Activated T-helper 1 cell treated with anti-CD3 and anti-CD28 coated beads, Interleukin-12 subunit alpha, Interleukin-12 subunit beta, Interleukin-2, Interleukin-4 antibody, amounts not matched to agents 30 ng/mL and 10 ng/mL and 1 ng/mL, durations not matched to agents 14 hours and 24 hours and 36 hours (primary cell): ENCODE results near the gene TMEM187. TPM values are rescaled to one million over a fixed set of nuclear protein-coding genes. Genes with fewer than 3 reads are reported as not detected.

ENCODE experiments used
- DNase-seq: peaks from one replicate; pipeline ENCODE4 v3.0.0; 2021; ENCODE audit warnings: low spot score
- H3K27ac Mint-ChIP-seq: one replicate; pipeline ENCODE4 v1.8.0; 2021; ENCODE audit warnings: mild to moderate bottlenecking, mixed read lengths
- H3K27me3 Mint-ChIP-seq: one replicate; pipeline ENCODE4 v1.8.0; 2022; ENCODE audit warnings: mild to moderate bottlenecking, moderate library complexity, mixed read lengths; ENCODE audit not compliant: insufficient read depth
- H3K36me3 Mint-ChIP-seq: one replicate; pipeline ENCODE4 v1.8.0; 2021; ENCODE audit warnings: low read depth, mixed read lengths
- H3K4me1 Mint-ChIP-seq: one replicate; pipeline ENCODE4 v1.8.0; 2021; ENCODE audit warnings: low read depth, mixed read lengths
- H3K4me3 Mint-ChIP-seq: one replicate; pipeline ENCODE4 v1.8.0; 2021; ENCODE audit warnings: mild to moderate bottlenecking, moderate library complexity, mixed read lengths
- H3K9me3 Mint-ChIP-seq: one replicate; pipeline ENCODE4 v1.8.0; 2021; ENCODE audit warnings: mixed read lengths
- intact Hi-C: fragments of 100-400 bp; cut with micrococcal nuclease; formaldehyde crosslinking; loops from one replicate; pipeline ENCODE4 v1.15.1; 2024
- total RNA-seq: library from RNA; stranded (reverse); gene quantifications from 2 replicates; pipeline ENCODE4 v1.2.3, GENCODE V29; 2022

Gene TMEM187
- total RNA-seq, 1 donor from 2014 or later = 3.4 TPM

DNA sequence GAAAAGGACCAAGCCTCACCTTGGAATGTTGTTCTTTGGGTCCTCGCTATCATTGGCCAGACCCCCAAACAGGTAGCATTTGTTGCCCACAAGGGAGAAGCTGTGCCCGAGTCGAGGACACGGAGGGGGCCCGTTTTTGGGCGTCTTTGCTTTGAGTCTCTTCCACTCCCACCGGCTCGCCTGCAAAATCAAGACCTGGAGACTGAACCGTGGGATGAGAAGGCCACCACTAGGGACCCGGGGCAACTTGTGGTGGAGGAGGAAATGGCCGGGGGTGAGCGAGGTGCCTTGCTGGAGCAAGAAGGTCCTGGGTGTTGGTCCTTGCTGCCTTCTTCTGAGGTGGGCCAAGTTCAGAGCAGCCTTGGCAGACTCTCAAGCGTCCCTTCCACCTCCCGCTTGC is 8.4 kb upstream of the TMEM187 start:
- Mint-ChIP-seq H3K4me3 (no peak overlapping the region), H3K27ac (no peak overlapping the region), H3K36me3 (peaks cover 15% of the 10 kb centered on the region), H3K4me1 (peaks cover 15% of the 10 kb centered on the region), H3K27me3 (no peaks in the 10 kb centered on the region), H3K9me3 (no peaks in the 10 kb centered on the region)
- DNase-seq = no peak
- intact Hi-C loops = no loop called here

DNA sequence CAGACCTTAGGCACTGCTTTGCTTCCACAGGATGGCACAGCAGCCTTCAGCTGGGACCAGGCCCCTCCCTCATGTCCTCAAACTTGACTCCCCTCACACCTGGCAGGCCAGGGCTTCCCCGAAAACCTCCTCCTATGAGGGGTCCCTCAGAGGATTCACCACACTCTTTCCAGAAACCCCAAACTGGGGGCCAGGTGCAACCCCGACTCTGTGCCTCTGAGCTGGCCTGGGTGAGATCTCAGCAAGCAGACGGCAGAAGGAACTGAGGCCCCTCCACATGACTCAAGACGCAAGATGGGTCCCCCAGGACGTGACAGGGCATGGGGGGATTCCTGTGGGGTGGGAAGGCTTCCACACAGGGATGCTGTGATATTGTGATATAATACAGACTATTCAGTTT is 7.1 kb upstream of the TMEM187 start:
- no peaks in the 10 kb centered on the region for H3K9me3 Mint-ChIP-seq
- no peak for DNase-seq
- H3K4me3 Mint-ChIP-seq = peak overlapping the region; percentile 7
- peaks cover 15% of the 10 kb centered on the region for H3K4me1 Mint-ChIP-seq
- H3K27me3 Mint-ChIP-seq = no peaks in the 10 kb centered on the region
- intact Hi-C loops = no loop called here
- no peak overlapping the region for H3K27ac Mint-ChIP-seq
- peaks cover 20% of the 10 kb centered on the region for H3K36me3 Mint-ChIP-seq

DNA sequence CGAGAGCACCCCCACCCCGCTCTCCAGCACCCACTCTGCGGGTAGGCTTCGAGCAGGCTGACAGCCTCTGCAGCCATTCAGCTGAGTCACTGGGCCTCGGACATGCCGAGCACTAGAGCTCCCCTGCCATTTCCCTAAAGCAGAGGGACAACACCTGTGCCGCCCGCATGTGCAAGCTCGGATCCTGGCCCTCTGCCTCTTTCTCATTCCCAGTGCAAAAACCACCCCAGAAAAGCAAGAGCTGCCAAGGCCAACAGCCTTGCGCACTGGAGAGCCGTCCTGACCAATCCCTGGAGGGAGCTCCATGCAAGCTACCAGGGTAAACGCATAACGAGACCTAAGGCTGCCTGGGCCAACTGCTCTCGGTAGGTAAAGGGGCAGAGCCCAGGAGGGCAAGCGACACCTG is 6.3 kb upstream of the TMEM187 start:
- no peaks in the 10 kb centered on the region for H3K27me3 Mint-ChIP-seq
- H3K4me1 Mint-ChIP-seq = peaks cover 15% of the 10 kb centered on the region
- peaks cover 16% of the 10 kb centered on the region for H3K36me3 Mint-ChIP-seq
- no peak for DNase-seq
- peak overlapping the region; percentile 100 for H3K4me3 Mint-ChIP-seq
- intact Hi-C loops = no loop called here
- H3K27ac Mint-ChIP-seq = peak overlapping the region; percentile 88
- no peaks in the 10 kb centered on the region for H3K9me3 Mint-ChIP-seq

DNA sequence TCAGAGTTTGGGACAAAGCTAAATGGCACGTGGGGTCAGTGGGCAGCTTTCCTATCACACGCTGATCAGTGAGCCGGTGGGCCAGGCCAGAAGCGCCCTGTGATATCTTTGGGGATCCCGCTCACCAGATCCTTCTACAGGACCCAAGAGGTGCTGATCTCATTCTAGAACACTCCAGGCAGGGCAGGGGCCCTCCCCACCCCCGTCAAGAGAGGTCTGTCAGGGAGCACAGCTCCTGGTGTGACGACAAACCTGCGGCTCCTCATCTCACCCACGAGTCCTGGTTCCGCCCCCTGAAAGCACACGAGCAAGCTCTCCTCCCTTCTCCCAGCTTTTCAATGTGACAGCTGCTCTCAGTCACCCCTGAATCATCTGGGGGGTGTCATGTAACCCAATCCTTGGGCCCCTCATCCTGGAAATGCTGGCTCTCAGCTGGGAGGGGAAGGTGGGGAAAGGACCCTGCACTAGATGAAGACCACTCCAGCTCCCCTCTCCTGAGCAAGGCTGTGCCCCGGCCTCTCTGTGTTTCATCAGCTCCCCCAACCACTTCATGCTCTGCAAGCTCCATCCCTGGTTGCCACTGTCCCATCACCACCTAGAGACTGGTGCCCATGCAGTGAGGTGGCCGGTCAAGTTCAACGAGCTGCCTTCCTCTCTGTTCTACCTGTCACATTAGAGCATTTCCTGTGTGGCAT is 5.6 kb upstream of the TMEM187 start:
- no peak for DNase-seq
- no peaks in the 10 kb centered on the region for H3K27me3 Mint-ChIP-seq
- no peaks in the 10 kb centered on the region for H3K9me3 Mint-ChIP-seq
- peaks cover 18% of the 10 kb centered on the region for H3K36me3 Mint-ChIP-seq
- intact Hi-C loops = loop anchor here (1.0 kb wide), 1 partner anchor 14 kb away; no protein-coding TSS in a partner anchor
- H3K27ac Mint-ChIP-seq = peak overlapping the region; percentile 88
- H3K4me3 Mint-ChIP-seq = peak overlapping the region; percentile 100
- H3K4me1 Mint-ChIP-seq = peaks cover 15% of the 10 kb centered on the region

DNA sequence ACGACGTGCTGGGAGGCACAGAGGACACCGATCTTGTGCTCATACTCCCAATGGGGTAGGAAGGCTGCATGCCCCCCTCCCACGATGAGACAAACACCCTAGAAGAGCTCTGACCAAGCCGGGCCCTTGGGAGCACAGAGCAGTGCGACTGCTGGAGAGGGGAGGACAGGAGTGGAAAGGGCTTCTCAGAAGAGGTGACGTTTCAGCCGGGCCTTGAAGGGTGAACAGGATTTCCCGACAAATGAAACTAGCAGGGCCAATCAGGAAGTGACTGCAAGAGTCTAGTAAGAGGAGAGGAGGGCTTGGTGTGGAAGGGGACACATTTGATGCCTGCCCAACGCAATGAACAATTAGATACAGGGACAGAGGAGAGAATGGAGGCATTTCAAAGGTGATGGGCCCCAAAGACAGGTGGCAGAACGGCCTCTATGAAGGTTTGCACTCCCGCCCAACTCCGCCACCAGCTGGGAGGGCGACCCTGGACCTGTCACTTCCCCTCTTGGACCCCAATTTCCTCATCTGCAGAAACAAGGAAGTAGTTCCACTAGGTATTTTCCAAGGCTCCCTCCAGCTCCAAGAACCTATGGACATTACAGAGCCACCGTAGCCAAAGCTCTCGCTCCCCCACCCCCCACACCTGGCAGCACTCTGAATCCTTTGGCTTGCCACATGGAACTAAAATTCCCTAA is 4.9 kb upstream of the TMEM187 start:
- intact Hi-C loops = loop anchor here (1.0 kb wide), 1 partner anchor 14 kb away; no protein-coding TSS in a partner anchor
- Mint-ChIP-seq H3K9me3 (no peaks in the 10 kb centered on the region), H3K36me3 (peaks cover 18% of the 10 kb centered on the region), H3K4me1 (peaks cover 15% of the 10 kb centered on the region), H3K4me3 (peak overlapping the region; percentile 100), H3K27ac (peak overlapping the region; percentile 88), H3K27me3 (no peaks in the 10 kb centered on the region)
- DNase-seq = no peak

DNA sequence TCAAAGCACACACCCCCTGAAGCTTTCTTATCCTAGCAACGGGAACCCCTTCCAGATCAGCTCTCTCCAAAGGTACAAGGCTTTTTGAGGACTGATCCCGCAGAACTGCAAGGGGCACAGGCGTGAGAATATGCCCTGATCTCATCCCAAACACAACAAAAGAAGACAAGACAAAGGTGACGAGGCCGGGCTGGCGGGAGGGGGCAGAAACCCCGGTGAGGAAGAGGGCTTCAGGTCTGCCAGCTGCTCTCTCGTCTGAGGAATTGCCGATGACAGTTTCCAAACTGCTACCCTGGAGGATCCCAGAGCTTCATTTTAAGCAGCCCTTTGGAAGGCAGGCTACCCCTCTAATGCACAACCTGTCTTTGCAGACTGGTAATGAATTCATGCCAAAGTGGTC is 4.3 kb upstream of the TMEM187 start:
- Mint-ChIP-seq H3K4me1 (peaks cover 18% of the 10 kb centered on the region), H3K9me3 (no peaks in the 10 kb centered on the region), H3K4me3 (peak overlapping the region; percentile 100)

DNA sequence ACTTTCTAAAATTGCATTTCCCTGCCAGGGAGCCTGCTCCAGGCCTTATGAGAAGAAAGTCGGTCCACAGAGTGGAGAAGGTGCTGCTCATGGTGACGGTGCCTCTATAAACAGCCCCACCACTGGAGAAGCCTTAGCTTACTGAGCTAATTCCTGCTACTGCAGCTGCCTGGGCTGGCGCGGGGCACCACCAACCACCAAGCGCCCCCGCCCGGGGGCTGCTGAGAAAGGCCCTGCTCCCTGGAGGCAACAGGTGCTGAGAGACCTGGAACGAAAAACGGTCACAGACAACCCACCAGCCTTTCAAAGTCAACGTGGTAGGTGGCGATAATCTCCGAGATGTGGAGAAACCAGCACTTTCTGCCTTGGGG is 3.8 kb upstream of the TMEM187 start:
- peak overlapping the region; percentile 88 for H3K27ac Mint-ChIP-seq
- H3K9me3 Mint-ChIP-seq = no peaks in the 10 kb centered on the region
- intact Hi-C loops = loop anchor here (1.0 kb wide), 1 partner anchor 93 kb away; no protein-coding TSS in a partner anchor
- H3K27me3 Mint-ChIP-seq = no peaks in the 10 kb centered on the region
- peaks cover 18% of the 10 kb centered on the region for H3K36me3 Mint-ChIP-seq
- peak overlapping the region; percentile 100 for H3K4me3 Mint-ChIP-seq
- DNase-seq = no peak
- peaks cover 23% of the 10 kb centered on the region for H3K4me1 Mint-ChIP-seq

More for the DNA sequence above, 4.3 kb upstream of the TMEM187 start:
- peaks cover 18% of the 10 kb centered on the region for H3K36me3 Mint-ChIP-seq
- peak overlapping the region; percentile 88 for H3K27ac Mint-ChIP-seq
- no peak for DNase-seq
- intact Hi-C loops = no loop called here
- H3K27me3 Mint-ChIP-seq = no peaks in the 10 kb centered on the region

DNA sequence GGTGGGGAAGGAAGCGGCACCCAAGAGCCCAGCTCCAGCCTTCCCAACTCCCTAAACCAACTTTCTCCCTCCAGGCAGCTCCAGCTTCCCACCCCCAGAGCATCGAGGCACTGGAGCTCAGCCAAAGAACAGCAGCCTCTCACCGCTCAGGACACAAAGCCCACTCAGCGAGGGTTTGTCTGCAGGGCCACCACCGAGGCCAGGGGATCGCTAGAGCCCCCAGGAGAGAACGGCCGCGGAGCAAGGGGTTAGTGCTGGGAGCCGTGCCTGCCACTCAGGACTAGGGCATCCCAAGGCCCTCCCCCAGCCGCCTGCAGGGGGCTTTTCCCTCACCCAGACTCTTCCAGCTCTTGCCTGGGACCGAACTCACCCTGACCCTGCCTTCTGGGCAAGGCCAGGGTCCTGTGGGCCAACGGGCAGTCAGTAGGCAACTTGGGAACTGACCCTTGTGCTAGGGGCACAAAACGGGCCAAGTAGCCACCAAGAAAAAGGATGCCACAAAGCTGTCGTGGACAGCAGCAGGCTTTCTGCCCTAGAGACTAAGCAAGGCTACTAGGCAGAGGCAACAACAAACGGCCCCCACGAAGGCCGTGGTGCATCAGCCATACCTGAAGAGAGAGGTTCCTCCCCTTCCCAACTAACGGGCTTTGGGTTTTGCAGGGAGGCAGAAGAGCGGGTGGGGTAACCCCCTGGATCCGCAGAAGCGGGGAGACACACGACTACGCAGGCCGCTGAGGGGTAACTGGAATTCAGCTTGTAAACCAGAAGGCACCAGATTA is 3.2 kb upstream of the TMEM187 start:
- intact Hi-C loops = loop anchor here (1.0 kb wide), 1 partner anchor 94 kb away; no protein-coding TSS in a partner anchor
- H3K4me3 Mint-ChIP-seq = peak overlapping the region; percentile 100
- no peaks in the 10 kb centered on the region for H3K9me3 Mint-ChIP-seq
- peaks cover 18% of the 10 kb centered on the region for H3K36me3 Mint-ChIP-seq
- no peaks in the 10 kb centered on the region for H3K27me3 Mint-ChIP-seq
- H3K4me1 Mint-ChIP-seq = peaks cover 27% of the 10 kb centered on the region
- DNase-seq = no peak
- H3K27ac Mint-ChIP-seq = peak overlapping the region; percentile 78

DNA sequence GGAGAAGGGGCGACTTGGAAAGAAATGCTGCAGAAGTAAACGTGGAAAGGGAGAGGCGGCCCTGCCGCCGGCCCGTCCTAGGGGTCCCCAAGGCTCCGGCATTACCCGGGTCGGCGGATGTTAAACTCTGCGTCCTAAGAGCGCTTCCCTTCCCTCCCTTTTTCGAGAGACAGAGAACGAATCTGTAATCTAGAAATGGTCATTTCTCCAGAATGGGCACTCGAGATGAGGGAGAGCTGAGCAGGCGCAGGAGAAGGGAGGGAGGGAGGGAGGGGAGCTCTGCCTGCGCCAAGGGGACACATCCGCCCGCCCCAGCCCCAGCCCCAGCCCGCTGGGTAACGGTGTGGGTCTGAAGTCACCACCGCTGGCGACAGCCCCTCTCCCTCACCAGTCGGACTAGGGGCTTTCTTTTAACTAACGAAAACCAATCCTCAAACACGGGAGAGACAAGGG is 2.6 kb upstream of the TMEM187 start:
- peaks cover 18% of the 10 kb centered on the region for H3K36me3 Mint-ChIP-seq
- no peaks in the 10 kb centered on the region for H3K9me3 Mint-ChIP-seq
- peak overlapping the region; percentile 78 for H3K27ac Mint-ChIP-seq
- peak overlapping the region; percentile 100 for H3K4me3 Mint-ChIP-seq
- peaks cover 33% of the 10 kb centered on the region for H3K4me1 Mint-ChIP-seq
- no peaks in the 10 kb centered on the region for H3K27me3 Mint-ChIP-seq
- intact Hi-C loops = loop anchor here (1.0 to 10.0 kb wide), 3 partner anchors 95 to 545 kb away; partner anchors contain the start of genes CCNQ and FAM3A
- no peak for DNase-seq

DNA sequence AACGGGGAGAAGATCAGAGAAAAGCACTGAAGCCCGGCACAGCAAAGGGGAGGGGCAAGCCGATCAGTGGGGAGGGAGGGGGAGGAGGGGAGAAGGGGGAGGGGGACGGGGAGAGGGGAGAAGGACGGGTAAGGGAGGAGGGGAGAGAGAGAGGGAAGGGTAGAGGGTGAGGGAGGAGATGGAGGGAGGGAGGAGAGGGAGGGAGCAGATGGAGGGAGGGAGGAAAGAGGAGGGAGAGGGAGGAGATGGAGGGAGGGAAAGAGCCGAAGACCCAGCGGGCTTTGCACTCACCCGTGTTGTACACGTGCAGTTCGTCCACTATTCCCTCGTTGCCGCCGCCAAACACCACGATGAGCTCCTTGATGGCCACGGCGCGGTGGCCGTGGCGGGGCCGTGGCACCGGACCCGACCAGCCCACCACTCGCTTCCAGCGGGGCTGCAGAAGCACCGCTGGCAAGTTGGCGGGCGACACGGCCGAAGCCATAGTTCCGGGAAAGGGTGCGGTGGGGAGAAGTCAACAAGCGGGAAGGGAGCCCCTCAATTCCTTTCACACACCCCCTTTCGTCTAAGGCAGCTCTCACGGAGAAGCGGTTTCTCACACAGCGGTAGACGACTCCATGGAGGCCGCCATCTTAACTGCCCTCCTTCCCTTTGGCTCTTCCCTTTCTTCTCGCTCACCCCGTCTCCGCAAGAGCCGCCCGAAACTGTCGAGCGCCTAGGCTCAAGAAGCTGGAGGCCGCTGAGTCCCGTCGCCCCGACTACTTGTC is 2.0 kb upstream of the TMEM187 start:
- DNase-seq = no peak
- H3K27ac Mint-ChIP-seq = peak overlapping the region; percentile 100
- intact Hi-C loops = loop anchor here (1.0 to 10.0 kb wide), 4 partner anchors 42 to 544 kb away; partner anchors contain the start of genes ABCD1, BCAP31, CCNQ and FAM3A
- no peaks in the 10 kb centered on the region for H3K9me3 Mint-ChIP-seq
- H3K4me3 Mint-ChIP-seq = peak overlapping the region; percentile 100
- H3K4me1 Mint-ChIP-seq = peaks cover 33% of the 10 kb centered on the region
- H3K27me3 Mint-ChIP-seq = no peaks in the 10 kb centered on the region
- H3K36me3 Mint-ChIP-seq = peaks cover 18% of the 10 kb centered on the region

DNA sequence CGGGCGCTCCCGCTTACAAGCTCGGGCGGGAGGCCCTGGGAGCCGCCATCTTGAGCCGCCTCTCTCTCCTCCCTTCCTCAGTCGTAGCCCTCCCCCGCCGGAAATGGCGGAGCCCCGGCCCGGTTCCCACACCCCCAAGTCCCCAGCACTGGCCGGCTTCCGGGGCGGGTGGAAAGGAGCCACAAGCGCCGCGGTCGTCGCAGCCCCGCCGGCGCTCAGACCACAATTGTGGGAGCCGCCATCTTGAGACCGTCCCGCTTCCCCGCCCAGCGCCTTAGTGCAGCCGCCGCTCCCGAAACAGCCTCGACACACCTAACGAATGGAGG is 1.5 kb upstream of the TMEM187 start:
- Mint-ChIP-seq H3K27ac (peak overlapping the region; percentile 100), H3K4me1 (peaks cover 37% of the 10 kb centered on the region), H3K9me3 (no peaks in the 10 kb centered on the region), H3K27me3 (no peaks in the 10 kb centered on the region), H3K36me3 (peaks cover 18% of the 10 kb centered on the region), H3K4me3 (peak overlapping the region; percentile 100)
- intact Hi-C loops = loop anchor here (1.0 to 10.0 kb wide), 4 partner anchors 43 to 544 kb away; partner anchors contain the start of genes ABCD1, BCAP31, CCNQ and FAM3A
- peak; percentile 83 for DNase-seq
